Activated naive CD8-positive, alpha-beta T cell treated with anti-CD3 and anti-CD28 coated beads, Interleukin-2, amount 10 ng/mL, durations not matched to agents 7 days and 5 days (primary cell): ENCODE measurements around the gene KRTAP9-9. TPM values are rescaled to one million over a fixed set of nuclear protein-coding genes. Genes with fewer than 3 reads are reported as not detected.

Experiments
- total RNA-seq, 2 experiments: library from RNA; stranded (reverse); gene quantifications; one replicate each; pipeline ENCODE4 v1.2.3, GENCODE V29; 2021

KRTAP9-9 gene
- total RNA-seq, 2 experiments from 2014 or later, result not detected

Other genes with a start within 250 kb of the KRTAP9-9 start
- gene KRTAP3-1, start 246.3 kb upstream of the KRTAP9-9 start, total RNA-seq, result not detected
- not detected for gene KRTAP1-5, start 228.2 kb upstream of the KRTAP9-9 start, total RNA-seq
- gene KRTAP1-4, start 225.2 kb upstream of the KRTAP9-9 start, total RNA-seq, result not detected
- not detected for gene KRTAP1-3, start 220.5 kb upstream of the KRTAP9-9 start, total RNA-seq
- gene KRTAP1-1, start 213.9 kb upstream of the KRTAP9-9 start, total RNA-seq, result not detected
- gene KRTAP2-1, start 208.1 kb upstream of the KRTAP9-9 start, total RNA-seq, result not detected
- not detected for gene KRTAP2-2, start 200.2 kb upstream of the KRTAP9-9 start, total RNA-seq
- gene KRTAP2-3, start 195.3 kb upstream of the KRTAP9-9 start, total RNA-seq, result not detected
- gene KRTAP2-4, start 189.5 kb upstream of the KRTAP9-9 start, total RNA-seq, result not detected
- gene KRTAP4-7, start 171.2 kb upstream of the KRTAP9-9 start, total RNA-seq, result not detected
- not detected for gene KRTAP4-8, start 157.2 kb upstream of the KRTAP9-9 start, total RNA-seq
- gene KRTAP4-16, start 153.2 kb upstream of the KRTAP9-9 start, total RNA-seq, result not detected
- gene KRTAP4-9, start 150.0 kb upstream of the KRTAP9-9 start, total RNA-seq, result not detected
- gene KRTAP4-11, start 137.0 kb upstream of the KRTAP9-9 start, total RNA-seq, result not detected
- not detected for gene KRTAP4-12, start 131.2 kb upstream of the KRTAP9-9 start, total RNA-seq
- not detected for gene KRTAP4-6, start 114.8 kb upstream of the KRTAP9-9 start, total RNA-seq
- gene KRTAP4-5, start 105.6 kb upstream of the KRTAP9-9 start, total RNA-seq, result not detected
- not detected for gene KRTAP4-4, start 94.6 kb upstream of the KRTAP9-9 start, total RNA-seq
- gene KRTAP4-3, start 87.2 kb upstream of the KRTAP9-9 start, total RNA-seq, result not detected
- not detected for gene KRTAP4-2, start 77.2 kb upstream of the KRTAP9-9 start, total RNA-seq
- not detected for gene KRTAP4-1, start 70.5 kb upstream of the KRTAP9-9 start, total RNA-seq
- gene KRTAP9-1, start 65.5 kb upstream of the KRTAP9-9 start, total RNA-seq, result not detected
- not detected for gene KRTAP9-2, start 28.7 kb upstream of the KRTAP9-9 start, total RNA-seq
- not detected for gene KRTAP9-3, start 22.9 kb upstream of the KRTAP9-9 start, total RNA-seq
- not detected for gene KRTAP9-8, start 17.4 kb upstream of the KRTAP9-9 start, total RNA-seq
- gene KRTAP9-4, start 5.7 kb upstream of the KRTAP9-9 start, total RNA-seq, result not detected
- not detected for gene KRTAP9-6, start 10.0 kb downstream of the KRTAP9-9 start, total RNA-seq
- not detected for gene KRTAP9-7, start 20.3 kb downstream of the KRTAP9-9 start, total RNA-seq
- not detected for gene KRTAP29-1, start 47.5 kb downstream of the KRTAP9-9 start, total RNA-seq
- not detected for gene KRTAP16-1, start 53.9 kb downstream of the KRTAP9-9 start, total RNA-seq
- not detected for gene KRTAP17-1, start 60.3 kb downstream of the KRTAP9-9 start, total RNA-seq
- not detected for gene KRT33A, start 95.4 kb downstream of the KRTAP9-9 start, total RNA-seq
- gene KRT33B, start 114.4 kb downstream of the KRTAP9-9 start, total RNA-seq, result not detected
- not detected for gene KRT34, start 126.9 kb downstream of the KRTAP9-9 start, total RNA-seq
- gene KRT31, start 142.2 kb downstream of the KRTAP9-9 start, total RNA-seq, result not detected
- gene KRT37, start 169.2 kb downstream of the KRTAP9-9 start, total RNA-seq, result not detected
- not detected for gene KRT38, start 185.6 kb downstream of the KRTAP9-9 start, total RNA-seq
- gene KRT32, start 212.0 kb downstream of the KRTAP9-9 start, total RNA-seq, result not detected
- gene KRT35, start 225.8 kb downstream of the KRTAP9-9 start, total RNA-seq, result not detected
- gene KRT36, start 234.5 kb downstream of the KRTAP9-9 start, total RNA-seq, result not detected